Fibroblast of lung (primary cell): ENCODE results near the gene MYBPC2. TPM values are rescaled to one million over a fixed set of nuclear protein-coding genes. Genes with fewer than 3 reads are reported as not detected.
A peak's percentile ranks its signal among the peaks of the same experiment; 100 is the strongest.

ENCODE experiments used
- DNase-seq, 2 donors: peaks; one replicate each; pipeline versions ENCODE4 v3.0.0 to v3.0.0-alpha.2; 2010; ENCODE audit warnings: low read depth in 2 of 2
- H2AFZ ChIP-seq: 2 replicates; pipeline ENCODE4 v1.5.1; 2012; ENCODE audit warnings: low read length, control low read depth, inconsistent platforms
- H3K27ac ChIP-seq: 2 replicates; pipeline ENCODE4 v1.5.1; 2011; ENCODE audit warnings: low read length, control low read depth; ENCODE audit not compliant: insufficient read depth
- H3K27me3 ChIP-seq: 2 replicates; pipeline ENCODE4 v1.5.1; 2011; ENCODE audit warnings: mild to moderate bottlenecking, low read length; ENCODE audit not compliant: control insufficient read depth, insufficient read depth
- H3K36me3 ChIP-seq: 2 replicates; pipeline ENCODE4 v1.5.1; 2011; ENCODE audit warnings: low read length; ENCODE audit not compliant: control insufficient read depth, insufficient read depth
- H3K4me1 ChIP-seq: 2 replicates; pipeline ENCODE4 v1.5.1; 2011; ENCODE audit warnings: low read length; ENCODE audit not compliant: control insufficient read depth, insufficient read depth; ENCODE audit errors: extremely low read depth
- H3K4me2 ChIP-seq: 2 replicates; pipeline ENCODE4 v1.5.1; 2011; ENCODE audit warnings: low read length, control low read depth; ENCODE audit not compliant: insufficient read depth; ENCODE audit errors: extremely low read depth
- H3K4me3 ChIP-seq, 4 experiments: fragments of 200-600 bp in 1 of 4; sonication (generic) in 1 of 4; replicated peaks in 1 of 4; 2 replicates each; pipeline ENCODE4 v1.5.1; 2011 to 2016; ENCODE audit warnings: low read length in 4 of 4, low read depth in 3 of 4, mild to moderate bottlenecking in 3 of 4, control low read depth in 2 of 4, inconsistent platforms in 1 of 4, mixed read lengths in 1 of 4; ENCODE audit not compliant: insufficient read depth in 1 of 4; ENCODE audit errors: control extremely low read depth in 1 of 4
- H3K79me2 ChIP-seq: 2 replicates; pipeline ENCODE4 v1.5.1; 2012; ENCODE audit warnings: mild to moderate bottlenecking, low read length, inconsistent platforms; ENCODE audit not compliant: control insufficient read depth, insufficient read depth
- H3K9ac ChIP-seq: 2 replicates; pipeline ENCODE4 v1.5.1; 2011; ENCODE audit warnings: mild to moderate bottlenecking, low read length, control low read depth; ENCODE audit not compliant: insufficient read depth
- H3K9me3 ChIP-seq: 2 replicates; pipeline ENCODE4 v1.5.1; 2012; ENCODE audit warnings: low read depth, low read length; ENCODE audit not compliant: control insufficient read depth, insufficient read depth
- H4K20me1 ChIP-seq: 2 replicates; pipeline ENCODE4 v1.5.1; 2011; ENCODE audit warnings: low read length; ENCODE audit not compliant: control insufficient read depth, insufficient read depth; ENCODE audit errors: extremely low read depth
- CTCF ChIP-seq, 2 donors: IDR thresholded peaks in 1 of 2; conservative IDR thresholded peaks in 1 of 2; 1 replicate in 1 of 2; 2 replicates in 1 of 2; pipeline ENCODE4 v1.5.1; 2011 to 2012; ENCODE audit warnings: low read length in 2 of 2, control low read depth in 1 of 2, inconsistent platforms in 1 of 2, low read depth in 1 of 2, mild to moderate bottlenecking in 1 of 2
- EZH2 ChIP-seq: IDR thresholded peaks from 2 replicates; pipeline ENCODE4 v1.5.1; 2012; ENCODE audit warnings: low read length, control low read depth, mild to moderate bottlenecking; ENCODE audit errors: missing control alignments
- polyA plus RNA-seq, 2 donors: library from polyadenylated mRNA; depleted of rRNA in 1 of 2; stranded (reverse) in 1 of 2; unstranded in 1 of 2; fragments of >200 nt; gene quantifications; 2 replicates each; pipeline ENCODE4 v1.2.1, GENCODE V29; 2011 to 2012; ENCODE audit warnings: missing spikeins in 1 of 2
- total RNA-seq: library from RNA; depleted of rRNA; stranded (reverse); fragments of >200 nt; gene quantifications from 2 replicates; pipeline ENCODE4 v1.2.1, GENCODE V29; 2014

The MYBPC2 gene
- total and polyA plus RNA-seq, 2 donors (not counting 1 experiment from before 2014, with no cell fraction given), result under 0.01 TPM; not detected in 1

GRCh38 chr19:50460161-50460765 lies 27.6 kb downstream of the MYBPC2 start:
- Histone ChIP-seq H3K36me3 (no peaks in the 10 kb centered on the region), H2AFZ (no peak overlapping the region), H3K9me3 (no peaks in the 10 kb centered on the region), H3K4me2 (peak overlapping the region; percentile 56), H3K27ac (no peak overlapping the region), H3K4me3 (no peak overlapping the region), H3K79me2 (no peaks in the 10 kb centered on the region), H4K20me1 (no peaks in the 10 kb centered on the region), H3K9ac (no peak overlapping the region), H3K4me1 (peaks cover 2% of the 10 kb centered on the region), H3K27me3 (peaks cover 9% of the 10 kb centered on the region)
- TF ChIP-seq EZH2, result no peak
- TF ChIP-seq CTCF (conservative IDR thresholded peaks at IDR 0.05 in 1 of 2, IDR thresholded peaks at IDR 0.05 in 1 of 2; ENCODE audit: low read depth in 1 of 2, low read length in 2 of 2), result peak in 1 of 2 donors; percentile 8
- peak; percentile 34 to 68 for DNase-seq

- Histone ChIP-seq H3K9me3 (no peaks in the 10 kb centered on the region), H3K36me3 (no peaks in the 10 kb centered on the region), H3K4me1 (peaks cover 2% of the 10 kb centered on the region), H3K9ac (no peak overlapping the region), H3K27ac (no peak overlapping the region), H2AFZ (no peak overlapping the region), H4K20me1 (no peaks in the 10 kb centered on the region), H3K4me3 (no peak overlapping the region), H3K79me2 (no peaks in the 10 kb centered on the region), H3K27me3 (peaks cover 9% of the 10 kb centered on the region), H3K4me2 (no peak overlapping the region)
- peak; percentile 49 to 67 for DNase-seq
- TF ChIP-seq CTCF (conservative IDR thresholded peaks at IDR 0.05 in 1 of 2, IDR thresholded peaks at IDR 0.05 in 1 of 2; ENCODE audit: low read depth in 1 of 2, low read length in 2 of 2), result peak; percentile 90 to 92
- no peak for TF ChIP-seq EZH2
These were observed 28.6 kb downstream of the MYBPC2 start for GRCh38 chr19:50461066-50461875.

GRCh38 chr19:50462970-50463369 lies 30.3 kb downstream of the MYBPC2 start:
- Histone ChIP-seq H3K27me3 (peaks cover 6% of the 10 kb centered on the region), H4K20me1 (no peaks in the 10 kb centered on the region), H3K4me3 (no peak overlapping the region), H3K4me2 (no peak overlapping the region), H3K36me3 (no peaks in the 10 kb centered on the region), H3K79me2 (no peaks in the 10 kb centered on the region), H3K27ac (no peak overlapping the region), H3K9ac (no peak overlapping the region), H3K9me3 (no peaks in the 10 kb centered on the region), H3K4me1 (peaks cover 2% of the 10 kb centered on the region), H2AFZ (no peak overlapping the region)
- no peak for DNase-seq
- TF ChIP-seq CTCF (conservative IDR thresholded peaks at IDR 0.05 in 1 of 2, IDR thresholded peaks at IDR 0.05 in 1 of 2; ENCODE audit: low read depth in 1 of 2, low read length in 2 of 2) (no peak), EZH2 (no peak)
